NCI-H2029 treated with DMSO at 0.1 percent for 48 hours (cell line): ENCODE results near the gene VAMP2.
A peak's percentile ranks its signal among the peaks of the same experiment; 100 is the strongest.

Experiments used
- DNase-seq: peaks from one replicate; lab custom pipeline; 2025; lab: John Stamatoyannopoulos, UW

Gene VAMP2

GRCh38 chr17:8122924-8123694 is 39.6 kb downstream of the VAMP2 start:
- DNase-seq = no peak

- no peak for DNase-seq
Measured at GRCh38 chr17:8122422-8122923, 40.3 kb downstream of the VAMP2 start.

DNA sequence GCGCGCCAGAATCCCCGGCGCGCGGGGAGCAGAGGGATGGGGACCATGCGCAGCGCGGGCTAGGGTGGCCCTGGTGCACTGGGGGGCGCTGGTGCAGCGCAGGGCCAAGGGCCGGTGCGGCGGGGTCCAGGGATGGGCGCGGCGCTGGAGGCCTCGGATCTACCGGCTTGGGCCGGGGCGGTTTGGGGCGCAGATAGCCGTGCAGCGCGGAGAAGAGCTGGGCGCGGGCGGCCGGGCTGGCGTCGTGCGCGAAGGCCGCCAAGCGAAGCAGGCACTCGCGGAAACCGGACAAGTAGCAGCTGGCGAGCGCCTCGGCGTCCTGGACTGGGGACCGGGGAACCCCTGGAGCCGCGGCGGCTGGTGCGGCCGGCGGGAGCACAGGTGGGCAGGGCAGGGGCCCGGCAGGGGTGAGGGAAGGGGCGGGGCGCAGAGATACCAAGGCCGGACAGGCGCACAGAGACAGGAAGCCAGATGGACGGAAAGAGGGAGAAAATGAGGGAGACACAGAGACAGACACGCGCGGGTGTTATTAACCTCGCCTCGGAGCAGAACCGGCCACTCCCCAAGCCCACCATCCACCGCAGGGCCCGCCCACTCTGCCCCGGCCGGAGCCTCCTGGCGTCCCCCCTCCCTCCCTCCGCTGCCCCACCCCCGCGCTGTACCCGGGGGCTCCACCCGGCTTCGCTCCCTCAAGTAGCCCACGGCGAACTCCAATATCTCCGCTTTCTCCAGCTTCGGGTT is 40.9 kb downstream of the VAMP2 start:
- DNase-seq = no peak

DNA sequence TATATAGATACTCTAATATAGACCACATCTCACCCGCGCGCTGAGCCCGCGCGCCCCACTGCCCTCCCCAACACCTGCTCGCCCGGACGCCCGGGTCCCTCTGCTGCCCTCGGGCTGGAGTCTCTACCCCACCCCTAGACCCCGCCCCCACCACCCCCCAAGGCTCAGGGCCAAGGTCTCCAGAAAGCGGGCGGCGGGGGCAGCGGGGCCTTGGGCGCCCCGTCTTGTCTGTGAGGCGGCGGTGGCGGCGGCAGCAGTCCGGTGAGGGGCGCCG is 41.4 kb downstream of the VAMP2 start:
- no peak for DNase-seq

DNA sequence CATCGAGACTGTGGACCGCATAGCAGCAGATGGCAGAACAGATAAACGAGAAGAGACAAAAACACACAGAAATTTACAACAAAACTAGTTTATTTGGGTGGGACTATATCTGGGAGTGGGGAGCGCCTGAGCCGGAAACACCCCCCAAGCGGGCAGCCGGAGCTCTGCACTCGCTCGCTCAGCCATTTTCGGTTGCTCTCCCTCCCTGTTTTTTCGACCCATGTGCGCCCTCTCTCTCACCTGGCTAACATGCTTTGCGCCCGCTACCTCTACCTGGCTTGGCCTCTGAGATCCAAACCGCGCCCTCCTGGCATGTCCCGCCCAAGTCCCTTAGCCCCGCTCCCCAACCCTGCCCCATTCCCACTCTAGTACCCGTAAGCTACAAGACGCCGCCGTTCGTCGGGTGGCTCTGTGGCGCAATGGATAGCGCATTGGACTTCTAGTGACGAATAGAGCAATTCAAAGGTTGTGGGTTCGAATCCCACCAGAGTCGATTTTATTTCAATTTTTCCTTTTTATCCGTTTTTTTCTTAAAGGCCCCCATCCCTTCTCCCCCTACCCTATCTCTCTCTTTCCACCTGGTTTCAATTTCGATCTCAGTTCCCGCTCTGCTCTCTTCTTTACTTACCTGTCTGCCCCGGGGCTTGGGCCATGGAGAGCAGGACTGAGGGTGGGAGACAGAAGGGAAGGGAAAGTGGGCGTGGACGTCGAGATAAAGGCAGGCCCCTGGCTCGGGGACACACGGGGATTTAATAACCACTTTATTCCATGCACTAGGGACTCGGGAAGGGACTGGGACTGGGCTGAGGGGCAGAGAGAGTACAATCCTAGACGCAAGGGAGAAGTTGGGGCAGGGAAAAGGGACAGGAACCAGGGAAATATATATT is 42.0 kb downstream of the VAMP2 start:
- DNase-seq = peak; percentile 40

DNA sequence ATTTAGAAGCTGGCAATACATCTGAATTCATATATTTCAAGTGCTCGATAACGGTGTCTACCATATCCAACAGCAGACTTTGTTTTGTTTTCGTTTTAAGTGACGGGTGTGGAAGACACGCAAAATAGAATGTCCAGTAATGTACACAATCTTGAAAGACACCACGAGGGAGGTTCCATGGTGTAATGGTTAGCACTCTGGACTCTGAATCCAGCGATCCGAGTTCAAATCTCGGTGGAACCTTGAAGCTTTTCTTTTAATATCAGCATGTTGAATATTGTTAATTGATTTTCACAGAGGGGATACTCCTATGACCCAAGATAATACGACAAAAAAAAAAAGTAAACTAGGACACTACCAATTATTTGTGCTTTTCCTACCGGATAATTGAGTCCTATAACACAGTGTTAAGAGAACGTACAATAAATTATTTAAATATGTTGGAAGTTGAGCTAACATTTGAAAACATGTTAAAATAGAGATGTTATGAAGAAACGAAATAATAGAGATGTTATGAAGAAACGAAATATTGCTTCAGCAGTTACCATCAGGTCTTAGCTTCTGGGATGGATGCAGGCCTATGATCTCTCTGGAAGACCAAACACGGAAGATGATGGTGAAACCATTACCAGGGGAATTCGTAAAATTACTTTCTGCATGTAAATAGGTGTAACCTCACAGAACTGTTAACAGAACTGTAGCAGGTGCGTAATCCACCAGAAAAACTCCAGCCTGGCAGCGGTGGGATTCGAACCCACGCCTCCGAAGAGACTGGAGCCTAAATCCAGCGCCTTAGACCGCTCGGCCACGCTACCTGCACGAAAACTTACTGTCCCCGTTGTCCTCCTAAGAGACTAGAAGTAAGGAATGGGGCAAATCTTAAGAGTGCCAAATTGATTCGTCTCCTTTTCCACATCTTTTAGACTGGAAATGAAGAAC is 42.9 kb downstream of the VAMP2 start:
- peak; percentile 64 for DNase-seq

DNA sequence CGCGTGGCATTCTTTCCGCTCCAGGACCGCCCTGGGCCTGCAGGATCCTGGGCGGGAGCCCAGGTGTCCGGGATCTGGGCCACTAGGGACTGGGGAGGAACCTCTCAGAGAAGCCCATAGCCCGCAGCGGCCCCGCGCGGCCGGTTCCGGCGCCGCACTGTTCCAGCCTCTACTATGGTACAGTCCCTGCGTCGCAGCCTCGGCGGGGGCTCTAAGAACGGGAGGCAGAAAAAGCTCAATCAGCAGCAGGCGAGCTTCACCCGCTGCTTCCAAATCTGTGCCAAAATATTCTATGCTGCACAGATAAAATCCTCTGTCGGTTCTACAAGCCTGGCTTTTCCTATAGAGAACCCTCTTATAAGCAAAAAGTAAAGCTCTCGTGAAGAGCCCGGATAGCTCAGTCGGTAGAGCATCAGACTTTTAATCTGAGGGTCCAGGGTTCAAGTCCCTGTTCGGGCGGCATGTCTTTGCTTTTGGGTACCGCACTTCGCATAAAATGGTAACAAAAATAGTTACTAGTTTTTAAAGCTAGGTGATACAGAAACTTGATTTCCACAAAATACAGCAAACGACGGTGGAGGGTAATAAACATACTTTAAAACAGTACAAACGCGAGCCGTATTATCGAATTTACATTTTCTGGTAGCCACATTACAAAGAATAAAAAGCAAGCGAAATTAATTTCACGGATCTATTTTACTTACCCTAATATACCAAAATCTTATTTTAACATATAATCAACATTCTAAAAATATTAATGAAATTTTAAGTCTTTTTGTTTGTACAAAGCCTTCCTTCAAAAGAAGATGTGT is 43.8 kb downstream of the VAMP2 start:
- DNase-seq = peak; percentile 65

GRCh38 chr17:8117980-8118768 is 44.6 kb downstream of the VAMP2 start, which contains the start of gene ALOXE3:
ALOXE3 (minus strand) TSS chr17:8118514; CDS start chr17:8117990, 524 bp downstream.
- DNase-seq = no peak

GRCh38 chr17:8117367-8117979 is 45.3 kb downstream of the VAMP2 start:
- no peak for DNase-seq

DNA sequence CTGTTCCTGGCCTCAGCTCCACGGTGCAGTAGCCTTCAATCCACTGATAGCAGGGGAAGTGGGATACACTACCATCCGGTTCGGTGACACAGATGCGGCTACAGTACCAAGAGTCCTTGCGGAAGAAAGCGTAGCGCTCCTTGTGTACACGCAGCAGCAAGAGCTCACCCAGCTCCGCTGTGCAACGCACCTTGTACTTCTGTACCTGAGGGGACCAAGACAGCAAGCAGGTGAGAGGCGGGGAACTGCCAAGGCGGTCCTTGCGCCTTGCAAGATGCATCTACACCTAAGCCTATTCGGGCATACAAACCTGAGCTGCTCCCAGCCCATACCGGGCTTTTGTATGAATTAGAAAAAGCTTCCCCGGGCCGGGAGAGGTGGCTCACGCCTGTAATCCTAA is 46.0 kb downstream of the VAMP2 start:
- no peak for DNase-seq

DNA sequence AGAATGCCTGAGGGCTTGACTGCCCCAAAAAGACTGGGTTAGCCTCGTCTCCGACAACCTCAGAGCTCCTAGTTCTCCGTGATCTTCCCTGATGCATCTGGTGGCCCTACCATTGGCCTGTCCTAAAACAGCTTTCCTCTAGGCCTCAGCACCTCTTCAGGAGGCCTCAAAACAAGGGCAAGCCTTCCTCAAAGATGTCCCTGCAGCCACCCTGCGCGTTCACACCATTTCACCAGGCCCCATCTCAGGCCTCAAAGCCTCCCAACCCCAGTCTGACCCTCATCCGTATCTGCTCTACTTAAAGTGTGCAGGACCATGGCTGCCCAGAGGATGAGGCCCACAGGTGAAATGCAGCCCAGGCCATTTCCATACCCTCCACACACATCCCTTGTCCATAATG is 51.8 kb downstream of the VAMP2 start:
- no peak for DNase-seq

DNA sequence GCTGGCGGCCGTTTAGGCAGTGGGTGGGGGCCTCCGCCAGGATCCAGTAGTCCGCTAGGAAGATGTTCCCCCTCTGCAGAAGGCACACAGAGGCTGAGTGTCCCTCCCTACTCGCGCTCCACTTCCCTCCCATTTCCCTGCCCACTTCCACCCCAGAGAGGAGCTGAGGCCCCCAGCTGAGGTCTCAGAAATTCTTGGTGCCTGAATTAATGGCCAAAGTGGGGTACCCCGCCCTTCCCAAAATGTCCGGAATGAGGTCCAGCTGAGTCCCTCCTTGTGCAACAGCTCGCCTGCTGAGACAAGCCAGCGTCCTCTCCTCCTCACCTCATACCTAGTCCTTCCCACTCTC is 52.3 kb downstream of the VAMP2 start:
- no peak for DNase-seq

GRCh38 chr17:8109661-8110455 is 52.9 kb downstream of the VAMP2 start:
- no peak for DNase-seq
